Stimulated activated CD4-positive, alpha-beta T cell treated with anti-CD3 and anti-CD28 coated beads, Interleukin-1b, Interleukin-23, amount 100 ng/mL, for 4 hours (primary cell): ENCODE data around the gene SAMD3.
"Not testable (repeated sequence)": the region's sequence is repeated elsewhere in the genome, so short reads cannot be mapped to it uniquely, and the experiment has no call there.

Source experiments
- DNase-seq, 2 donors: peaks; one replicate each; pipeline ENCODE4 v3.0.0-alpha.2; 2020; ENCODE audit warnings: low read depth in 2 of 2

The SAMD3 gene

GRCh38 chr6:130134582-130134981, 88.2 kb downstream of the SAMD3 start:
- no peak for DNase-seq

- DNase-seq, result no peak
Measured at GRCh38 chr6:130132286-130132701, 90.5 kb downstream of the SAMD3 start.

DNA sequence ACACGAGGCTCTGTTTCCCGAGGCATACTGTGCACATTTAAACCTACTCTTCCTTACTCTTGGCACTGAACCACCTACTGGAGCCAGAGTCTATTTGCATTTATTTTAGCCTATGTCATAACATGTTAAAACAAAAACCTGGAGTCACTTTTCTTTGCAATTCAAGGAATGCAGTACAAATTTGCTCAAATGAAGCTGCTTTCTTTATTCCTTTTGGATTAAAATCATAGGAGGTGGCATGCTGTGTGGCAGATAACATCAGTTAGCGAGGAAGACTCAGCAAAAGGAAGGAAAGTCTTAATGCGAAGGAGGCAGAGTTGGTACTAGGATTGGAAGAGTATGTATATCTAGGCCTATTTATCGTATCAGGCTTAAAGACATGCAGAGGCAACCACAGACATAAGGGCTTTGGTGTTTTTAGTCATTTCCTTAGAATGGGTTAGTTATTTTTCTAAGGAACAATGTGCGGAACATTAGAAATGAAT, 92.9 kb downstream of the SAMD3 start:
- no peak for DNase-seq

GRCh38 chr6:130128326-130128725, 94.4 kb downstream of the SAMD3 start:
- DNase-seq, result no peak

- no peak for DNase-seq
Measured at GRCh38 chr6:130127195-130127594, 95.6 kb downstream of the SAMD3 start.

GRCh38 chr6:130122243-130122642, 100.5 kb downstream of the SAMD3 start:
- no peak for DNase-seq

GRCh38 chr6:130120731-130121130, 102.0 kb downstream of the SAMD3 start:
- DNase-seq, result no peak

- DNase-seq, result no peak
Measured at GRCh38 chr6:130119211-130119610, 103.5 kb downstream of the SAMD3 start.

DNA sequence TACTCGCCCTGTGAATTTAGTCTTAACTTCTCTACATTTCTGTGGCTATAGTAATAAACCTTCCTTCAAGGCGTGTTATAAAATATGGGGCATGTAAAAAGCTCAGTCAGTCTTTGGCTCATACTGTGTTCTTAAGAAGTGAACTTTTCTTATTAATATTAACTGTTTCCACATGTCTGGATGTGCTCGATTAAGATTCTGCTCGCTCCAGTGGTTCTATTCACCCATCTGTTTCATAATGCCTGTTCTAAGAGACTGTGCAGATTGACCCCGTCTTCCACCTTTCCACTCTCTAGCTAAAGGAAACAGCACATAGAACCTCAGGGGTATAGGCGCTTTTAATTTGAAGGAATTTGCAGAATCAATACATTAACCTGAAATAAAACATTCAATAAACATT, 104.5 kb downstream of the SAMD3 start:
- no peak for DNase-seq

- not testable (repeated sequence) for DNase-seq
Measured at GRCh38 chr6:130117187-130117701, 105.5 kb downstream of the SAMD3 start.

- no peak for DNase-seq
Measured at GRCh38 chr6:130116273-130116672, 106.5 kb downstream of the SAMD3 start.

- DNase-seq, result no peak
Measured at GRCh38 chr6:130115036-130115435, 107.7 kb downstream of the SAMD3 start.

GRCh38 chr6:130113201-130113710, 109.5 kb downstream of the SAMD3 start:
- DNase-seq, result no peak

GRCh38 chr6:130111031-130111430, 111.7 kb downstream of the SAMD3 start:
- no peak for DNase-seq

DNA sequence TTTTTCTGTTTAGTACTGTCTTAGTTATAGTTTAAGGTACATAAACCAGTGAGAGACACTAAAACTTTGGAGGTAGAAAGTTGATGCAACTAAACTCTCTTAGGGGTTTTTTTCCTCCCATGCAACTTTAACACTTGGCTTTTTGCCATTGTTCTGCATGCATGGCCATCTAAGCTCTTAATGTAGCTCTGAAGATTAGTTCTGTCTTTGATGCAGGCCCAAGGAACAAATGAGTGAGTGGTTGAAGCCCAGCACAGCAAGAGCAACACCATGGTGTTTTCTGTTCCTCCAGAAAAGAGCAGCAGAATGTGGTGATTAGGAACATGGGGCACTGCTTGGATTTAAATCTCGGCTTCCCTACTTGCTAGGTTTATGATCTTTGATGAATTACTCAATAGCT, 115.0 kb downstream of the SAMD3 start:
- no peak for DNase-seq

GRCh38 chr6:130105996-130106704, 116.6 kb downstream of the SAMD3 start:
- DNase-seq, result no peak

- no peak for DNase-seq
Measured at GRCh38 chr6:130099119-130099518, 123.6 kb downstream of the SAMD3 start.

- DNase-seq, result no peak
Measured at GRCh38 chr6:130098317-130098716, 124.4 kb downstream of the SAMD3 start.
